IPS-NIHi11 (cell line): Measurements from ENCODE around the gene LMBRD1.
"Not testable (repeated sequence)": the region's sequence is repeated elsewhere in the genome, so short reads cannot be mapped to it uniquely, and the experiment has no call there.

Experiments
- DNase-seq: peaks from one replicate; pipeline ENCODE4 v3.0.0; 2012; ENCODE audit warnings: mixed read lengths, low spot score

Gene LMBRD1

GRCh38 chr6:69732640-69733039 is 64.2 kb downstream of the LMBRD1 start:
- no peak for DNase-seq

- DNase-seq = no peak
These were observed 64.8 kb downstream of the LMBRD1 start for GRCh38 chr6:69732045-69732444.

GRCh38 chr6:69729870-69730449 is 66.8 kb downstream of the LMBRD1 start:
- DNase-seq = no peak

GRCh38 chr6:69722683-69723082 is 74.1 kb downstream of the LMBRD1 start:
- DNase-seq = no peak

GRCh38 chr6:69719602-69720193 is 77.1 kb downstream of the LMBRD1 start:
- peak; percentile 17 for DNase-seq

GRCh38 chr6:69706724-69707123 is 90.1 kb downstream of the LMBRD1 start:
- DNase-seq = no peak

- no peak for DNase-seq
These were observed 90.9 kb downstream of the LMBRD1 start for GRCh38 chr6:69705954-69706353.

- no peak for DNase-seq
These were observed 91.9 kb downstream of the LMBRD1 start for GRCh38 chr6:69704916-69705315.

- DNase-seq = no peak
These were observed 97.2 kb downstream of the LMBRD1 start for GRCh38 chr6:69699655-69700054.

- DNase-seq = no peak
These were observed 100.5 kb downstream of the LMBRD1 start for GRCh38 chr6:69696273-69696672.

- no peak for DNase-seq
These were observed 103.0 kb downstream of the LMBRD1 start for GRCh38 chr6:69693762-69694161.

GRCh38 chr6:69690986-69691385 is 105.8 kb downstream of the LMBRD1 start:
- DNase-seq = no peak

GRCh38 chr6:69680302-69680701 is 116.5 kb downstream of the LMBRD1 start:
- no peak for DNase-seq

GRCh38 chr6:69673298-69673697 is 123.5 kb downstream of the LMBRD1 start:
- DNase-seq = no peak

- no peak for DNase-seq
These were observed 127.9 kb downstream of the LMBRD1 start for GRCh38 chr6:69668916-69669315.

GRCh38 chr6:69666779-69667178 is 130.0 kb downstream of the LMBRD1 start:
- not testable (repeated sequence) for DNase-seq

- no peak for DNase-seq
These were observed 131.4 kb downstream of the LMBRD1 start for GRCh38 chr6:69665437-69665836.

GRCh38 chr6:69664551-69664950 is 132.3 kb downstream of the LMBRD1 start:
- DNase-seq = no peak

- no peak for DNase-seq
These were observed 133.6 kb downstream of the LMBRD1 start for GRCh38 chr6:69663215-69663614.

GRCh38 chr6:69650703-69651102 is 146.1 kb downstream of the LMBRD1 start:
- no peak for DNase-seq

GRCh38 chr6:69647726-69648125 is 149.1 kb downstream of the LMBRD1 start:
- no peak for DNase-seq

- no peak for DNase-seq
These were observed 153.1 kb downstream of the LMBRD1 start for GRCh38 chr6:69643688-69644087.

GRCh38 chr6:69632932-69633331 is 163.9 kb downstream of the LMBRD1 start:
- no peak for DNase-seq
